H1 (cell line): Measurements from ENCODE around the gene RREB1.

Experiments used
- ATF2 ChIP-seq: IDR thresholded peaks from 2 replicates; pipeline ENCODE4 v1.6.1; 2012; ENCODE audit warnings: low read length, inconsistent platforms
- CTCF ChIP-seq, 3 experiments: IDR thresholded peaks; 1 replicate in 2 of 3; 2 replicates in 1 of 3; pipeline versions ENCODE4 v1.5.1 to v1.6.1; 2011; ENCODE audit warnings: low read length in 3 of 3, mild to moderate bottlenecking in 3 of 3, inconsistent platforms in 2 of 3, low read depth in 1 of 3, moderate library complexity in 1 of 3; ENCODE audit not compliant: insufficient read depth in 1 of 3; ENCODE audit errors: control extremely low read depth in 1 of 3
- EP300 ChIP-seq, 2 experiments: IDR thresholded peaks; 1 replicate in 1 of 2; 2 replicates in 1 of 2; pipeline ENCODE4 v1.6.1; 2011 to 2012; ENCODE audit warnings: low read depth in 2 of 2, low read length in 2 of 2, mild to moderate bottlenecking in 2 of 2, borderline replicate concordance in 1 of 2, inconsistent platforms in 1 of 2, moderate library complexity in 1 of 2
- POLR2AphosphoS5 ChIP-seq: IDR thresholded peaks from 2 replicates; pipeline ENCODE4 v1.6.1; 2011; ENCODE audit warnings: low read depth, low read length
- SIN3A ChIP-seq, 2 experiments: IDR thresholded peaks in 1 of 2; conservative IDR thresholded peaks in 1 of 2; 2 replicates each; pipeline ENCODE4 v1.6.1; 2011 to 2012; ENCODE audit warnings: low read length in 2 of 2, improper control_type of control experiment in 1 of 2, low read depth in 1 of 2, mild to moderate bottlenecking in 1 of 2
- TCF12 ChIP-seq: IDR thresholded peaks from 2 replicates; pipeline ENCODE4 v1.6.1; 2011; ENCODE audit warnings: low read depth, mild to moderate bottlenecking, low read length

DNA sequence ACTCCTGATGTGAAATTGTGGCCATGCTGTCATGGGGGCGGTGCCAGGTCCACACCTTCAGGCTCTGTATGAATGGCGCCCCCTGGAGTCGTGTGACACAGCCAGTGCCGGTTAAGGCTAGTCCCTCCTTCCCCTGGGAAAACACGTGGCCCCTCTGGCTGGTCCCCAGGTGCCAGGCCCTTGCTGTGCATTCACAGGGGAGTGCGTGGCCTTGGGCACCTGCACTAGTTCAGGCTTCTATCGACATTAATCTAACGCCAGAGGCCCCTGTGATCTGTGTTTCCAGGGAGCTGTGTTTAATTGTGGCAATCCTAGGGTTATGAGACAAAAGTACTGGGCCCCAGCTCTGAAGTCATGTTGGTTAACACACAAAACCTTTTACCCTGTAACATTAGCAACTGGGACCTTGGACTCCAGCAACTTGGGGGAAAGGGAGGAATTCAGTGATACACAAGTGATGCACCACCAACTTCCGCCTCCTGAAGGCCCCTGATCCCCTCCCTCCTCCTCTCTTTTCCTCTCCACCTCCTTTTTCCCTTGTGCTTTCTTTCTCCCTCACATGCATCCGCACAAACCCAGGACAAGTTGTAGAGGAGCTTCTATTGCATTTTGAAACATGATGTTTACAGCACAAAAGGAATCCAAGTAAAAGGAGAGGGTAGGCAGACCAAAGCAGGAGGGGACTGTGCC lies 131.3 kb downstream of the RREB1 start:
- TF ChIP-seq SIN3A (conservative IDR thresholded peaks at IDR 0.05 in 1 of 2, IDR thresholded peaks at IDR 0.05 in 1 of 2; ENCODE audit: low read depth in 1 of 2, low read length in 2 of 2) (peak in 1 of 2 experiments; percentile 71; a peak in 1 of 4 replicates), CTCF (IDR thresholded peaks at IDR 0.05; ENCODE audit: control extremely low read depth in 1 of 3, insufficient read depth in 1 of 3, low read depth in 1 of 3, low read length in 3 of 3) (peak; percentile 69 to 79 (median 79)), EP300 (IDR thresholded peaks at IDR 0.05; ENCODE audit: borderline replicate concordance in 1 of 2, low read depth in 2 of 2, low read length in 2 of 2) (no peak), POLR2AphosphoS5 (no peak), ATF2 (0 out of 2 replicates have a peak, but pooled peaks have one; percentile 43), TCF12 (no peak)
